K562 (cell line): ENCODE results near the gene NAT9. TPM values are rescaled to one million over a fixed set of nuclear protein-coding genes. Genes with fewer than 3 reads are reported as not detected.

Experiments used
- ATAC-seq: fragments of 200-7000 bp; cut with Tn5 transposase; 3 replicates; pipeline ENCODE4 v1.9.1; 2020; ENCODE audit warnings: moderate library complexity
- BruUV-seq: library from RNA; stranded (reverse); fragments of 400-500 nt; replicated peaks from 2 replicates; lab custom pipeline; 2021; lab: Mats Ljungman, UMichigan
- CTCF ChIA-PET: fragments of 300-600 bp; formaldehyde crosslinking; extraction: SDS; loops from one replicate; lab custom pipeline; 2021; ENCODE audit warnings: low intra/inter-chr PET ratio; lab: Yijun Ruan, JAX
- POLR2A ChIA-PET: fragments of 300-600, 350-650 bp; sonication (Branson Sonifier 250); formaldehyde crosslinking; extraction: SDS; loops from one replicate; lab custom pipeline; 2021; ENCODE audit warnings: antibody characterized with exemption, inconsistent platforms; lab: Yijun Ruan, JAX
- DNase-seq, 4 experiments: peaks; one replicate each; pipeline versions ENCODE4 v3.0.0 to v3.0.0-alpha.2; 2011 to 2018; ENCODE audit warnings: low spot score in 3 of 4, mixed read lengths in 3 of 4; ENCODE audit errors: extremely low read depth in 1 of 4
- FAIRE-seq: peaks from 2 replicates; lab custom pipeline; 2011; peaks lifted over from hg19 to GRCh38; lab: Jason Lieb, UNC
- H2AFZ ChIP-seq: 2 replicates; pipeline ENCODE4 v1.6.0; 2011; ENCODE audit warnings: low read depth, low read length, control low read depth, inconsistent platforms
- H3K27ac ChIP-seq: fragments of 200-600 bp; 3 replicates; pipeline ENCODE4 v1.8.0; 2011; ENCODE audit warnings: low read depth, mild to moderate bottlenecking, control low read depth, inconsistent platforms, low read length, moderate library complexity, mixed read lengths; ENCODE audit errors: extremely low read depth
- H3K27me3 ChIP-seq, 2 experiments: fragments of 300-600 bp in 1 of 2; 2 replicates in 1 of 2; 3 replicates in 1 of 2; pipeline versions ENCODE4 v1.6.0 to v1.8.0; 2011; ENCODE audit warnings: inconsistent platforms in 2 of 2, low read length in 2 of 2, mild to moderate bottlenecking in 1 of 2, mixed read lengths in 1 of 2, moderate library complexity in 1 of 2; ENCODE audit not compliant: control insufficient read depth in 2 of 2, insufficient read depth in 2 of 2
- H3K36me3 ChIP-seq: fragments of 300-600 bp; 3 replicates; pipeline ENCODE4 v1.8.0; 2011; ENCODE audit warnings: mild to moderate bottlenecking, low read length, inconsistent platforms; ENCODE audit not compliant: control insufficient read depth, insufficient read depth
- H3K4me1 ChIP-seq, 2 experiments: fragments of 200-600 bp in 1 of 2; replicated peaks in 1 of 2; 2 replicates in 1 of 2; 3 replicates in 1 of 2; pipeline versions ENCODE4 v1.5.1 to v1.8.0; 2011; ENCODE audit warnings: inconsistent platforms in 2 of 2, low read length in 2 of 2, mild to moderate bottlenecking in 1 of 2, mixed read lengths in 1 of 2, moderate library complexity in 1 of 2; ENCODE audit not compliant: control insufficient read depth in 2 of 2, insufficient read depth in 2 of 2
- H3K4me2 ChIP-seq: 2 replicates; pipeline ENCODE4 v1.6.1; 2011; ENCODE audit warnings: low read length, control low read depth, inconsistent platforms, mixed read lengths; ENCODE audit not compliant: insufficient read depth
- H3K4me3 ChIP-seq: fragments of 200-600 bp; sonication (generic), shearing (Covaris generic); 2 replicates; pipeline ENCODE4 v1.5.1; 2016; ENCODE audit warnings: control low read depth, inconsistent platforms
- H3K79me2 ChIP-seq: fragments of 200-600 bp; 3 replicates; pipeline ENCODE4 v1.8.0; 2011; ENCODE audit warnings: low read length, inconsistent platforms; ENCODE audit not compliant: control insufficient read depth, insufficient read depth
- H3K9ac ChIP-seq, 2 experiments: 2 replicates each; pipeline versions ENCODE4 v1.6.0 to v1.6.1; 2011; ENCODE audit warnings: low read depth in 2 of 2, low read length in 2 of 2, control low read depth in 1 of 2, inconsistent platforms in 1 of 2, mild to moderate bottlenecking in 1 of 2, mixed read lengths in 1 of 2; ENCODE audit not compliant: insufficient read depth in 1 of 2
- H3K9me1 ChIP-seq: one replicate; pipeline ENCODE4 v1.6.0; 2011; ENCODE audit warnings: inconsistent platforms, mild to moderate bottlenecking, low read length, moderate library complexity; ENCODE audit not compliant: control insufficient read depth, insufficient read depth
- H3K9me3 ChIP-seq: replicated peaks from 2 replicates; pipeline ENCODE4 v1.5.1; 2011; ENCODE audit warnings: low read depth, low read length, inconsistent platforms; ENCODE audit not compliant: control insufficient read depth, insufficient read depth
- H4K20me1 ChIP-seq: replicated peaks from 2 replicates; pipeline ENCODE4 v1.6.1; 2011; ENCODE audit warnings: low read length, inconsistent platforms, mixed read lengths; ENCODE audit not compliant: control insufficient read depth, insufficient read depth
- ATF1 ChIP-seq, 2 experiments: fragments of 450-650 bp in 1 of 2; IDR thresholded peaks; 2 replicates each; pipeline ENCODE4 v1.6.1; 2016; ENCODE audit warnings: missing compliant biosample characterization in 1 of 2, missing genetic modification characterization in 1 of 2
- CBFA2T3 ChIP-seq: fragments of 450-650 bp; IDR thresholded peaks from 2 replicates; pipeline ENCODE4 v1.6.1; 2017
- DNMT1 ChIP-seq: fragments of 450-650 bp; IDR thresholded peaks from 2 replicates; pipeline ENCODE4 v1.6.1; 2016; ENCODE audit warnings: antibody characterized with exemption, mild to moderate bottlenecking
- MAFG ChIP-seq: fragments of 450-650 bp; conservative IDR thresholded peaks from 2 replicates; pipeline ENCODE4 v1.6.1; 2016; ENCODE audit warnings: missing genetic modification characterization, missing compliant biosample characterization
- MTA2 ChIP-seq: fragments of 450-650 bp; IDR thresholded peaks from 2 replicates; pipeline ENCODE4 v1.6.1; 2016; ENCODE audit warnings: low read depth
- RBFOX2 ChIP-seq: fragments of 200-400 bp; formaldehyde crosslinking; IDR thresholded peaks from 2 replicates; pipeline ENCODE4 v1.6.1; 2017; ENCODE audit warnings: low read depth, mild to moderate bottlenecking, low read length, moderate library complexity
- RBM39 ChIP-seq: fragments of 200-400 bp; formaldehyde crosslinking; optimal IDR thresholded peaks from 2 replicates; pipeline ENCODE3; 2018; ENCODE audit warnings: low read depth, low read length
- SIX5 ChIP-seq, 2 experiments: IDR thresholded peaks; 2 replicates each; pipeline ENCODE4 v1.6.1; 2011; ENCODE audit warnings: low read length in 2 of 2, borderline replicate concordance in 1 of 2, low read depth in 1 of 2, mild to moderate bottlenecking in 1 of 2, moderate library complexity in 1 of 2; ENCODE audit not compliant: insufficient read depth in 1 of 2
- ZNF282 ChIP-seq: sonication (generic); formaldehyde crosslinking; IDR thresholded peaks from 2 replicates; pipeline ENCODE4 v1.8.1; 2023; ENCODE audit warnings: missing genetic modification reagents
- ZNF696 ChIP-seq: fragments of 250-450 bp; sonication (Bioruptor Pico); conservative IDR thresholded peaks from 2 replicates; pipeline ENCODE4 v1.4.0; 2020; ENCODE audit warnings: mild to moderate bottlenecking, moderate library complexity
- WGBS: fragments of 100-300 bp; shearing (Covaris generic); methylation state at CpG from one replicate; pipeline ENCODE4 v1.1.6; 2016; ENCODE audit warnings: low coverage, mixed read lengths; ENCODE audit not compliant: insufficient coverage; ENCODE audit errors: missing lambda C conversion rate; 5-methylcytosine and 5-hydroxymethylcytosine counted together
- in situ Hi-C: fragments of 300-500 bp; cut with MboI; formaldehyde crosslinking; loops from 4 replicates; pipeline ENCODE4 v1.15.0; 2018; ENCODE audit warnings: inconsistent platforms, mixed read lengths
- intact Hi-C: fragments of 100-400 bp; cut with micrococcal nuclease; formaldehyde crosslinking; loops from 2 replicates; pipeline ENCODE4 v1.14.2; 2022
- polyA plus RNA-seq, 8 experiments: library from polyadenylated mRNA; depleted of rRNA in 4 of 8; stranded (reverse) in 5 of 8; unstranded in 3 of 8; fragments of >200 nt; fragmentation: Nextera tagmentation in 2 of 8; fragmentation: Illumina TruSeq in 1 of 8; extraction: Ambion mirVana in 2 of 8; extraction: Trizol in 1 of 8; gene quantifications; 2 replicates each; pipeline versions ENCODE4 v1.2.1 to v1.2.3, GENCODE V29; 2011 to 2014; ENCODE audit warnings: inconsistent platforms in 1 of 8, missing spikeins in 1 of 8
- total RNA-seq, 7 experiments: library from RNA; depleted of rRNA in 6 of 7; stranded (reverse); fragments of >200 nt in 6 of 7; fragmentation: Illumina TruSeq in 2 of 7; extraction: Trizol in 2 of 7; gene quantifications; 2 replicates each; pipeline versions ENCODE4 v1.2.1 to v1.2.3, GENCODE V29; 2011 to 2021; ENCODE audit warnings: low replicate concordance in 1 of 7
- TF ChIP-seq, protein P1 (sequence below): fragments of 450-650 bp; IDR thresholded peaks from 2 replicates; pipeline ENCODE4 v1.6.1; 2016; ENCODE audit warnings: mild to moderate bottlenecking, moderate library complexity

The NAT9 gene
- total and polyA plus RNA-seq, 9 of the 15 experiments (the other 6 are each of a cell fraction or from before 2014, with no cell fraction given), result 4.2 to 63.6 (median 40.8) TPM

DNA sequence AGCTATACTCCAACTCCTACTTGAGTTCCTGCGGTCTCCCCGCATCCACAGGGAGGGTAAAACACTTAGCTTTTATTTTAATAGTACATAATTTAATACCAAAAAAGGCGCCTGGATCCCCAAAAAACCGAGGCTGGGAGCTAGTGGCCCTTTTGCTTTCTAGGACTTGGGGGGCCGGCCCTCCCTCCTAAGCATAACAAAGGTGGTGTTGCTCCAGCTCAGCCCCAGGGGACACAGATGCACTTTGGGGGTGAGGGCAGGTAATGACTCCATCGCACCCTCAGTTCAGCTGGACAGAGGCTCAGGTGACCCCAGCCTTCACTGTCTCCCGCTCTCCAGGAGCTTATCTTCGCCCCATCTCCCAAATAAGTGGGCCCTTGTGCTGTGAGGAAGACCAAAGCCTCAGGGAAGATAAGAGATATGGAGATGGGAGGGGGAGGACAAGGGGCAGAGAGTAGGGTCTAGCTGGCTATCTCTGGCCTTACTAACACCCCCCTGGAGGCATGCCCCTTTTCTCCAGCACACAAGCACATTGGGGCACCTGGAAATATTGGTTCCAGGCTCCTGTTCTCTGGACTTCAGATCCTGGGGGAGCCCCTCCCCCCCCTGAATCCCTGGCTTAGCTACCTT, 30.5 kb downstream of the NAT9 start:
- no peaks in the 10 kb centered on the region for H3K36me3 ChIP-seq
- H4K20me1 ChIP-seq, result peaks cover 9% of the 10 kb centered on the region; the same call in 1 of the 2 replicates
- no TSS peak for BruUV-seq
- 0 out of 2 replicates have a peak overlapping the region, but pooled peaks have one; percentile 3 for H2AFZ ChIP-seq
- no peak overlapping the region for H3K4me2 ChIP-seq
- H3K9me3 ChIP-seq, result no peaks in the 10 kb centered on the region
- ChIA-PET CTCF (interaction anchor here (0.9 to 3.9 kb wide), 6 partner anchors 9 to 119 kb away, joined by 3 to 41 read pairs (median 10); partner anchors contain the start of gene NAT9), POLR2A (interaction anchor here (0.6 to 2.4 kb wide), 12 partner anchors 9 to 1029 kb away, joined by 3 to 6 read pairs (median 4); partner anchors contain the start of gene FDXR)
- intact Hi-C loops, result loop anchor here (2.0 to 5.0 kb wide), 2 partner anchors 35 to 122 kb away; no protein-coding TSS in a partner anchor
- no peak overlapping the region for H3K27ac ChIP-seq
- peaks cover 3 to 22% of the 10 kb centered on the region in 2 experiments; a peak in 3 of 5 replicates for H3K27me3 ChIP-seq
- FAIRE-seq (no peak), DNase-seq (peak in 1 of 4 experiments; percentile 8), ATAC-seq (no peak)
- H3K79me2 ChIP-seq, result peaks cover 21% of the 10 kb centered on the region
- no peak overlapping the region for H3K4me3 ChIP-seq
- H3K9ac ChIP-seq, result peak overlapping the region in 1 of 2 experiments; percentile 8; a peak in 1 of 4 replicates
- in situ Hi-C loops, result no loop called here
- no peaks in the 10 kb centered on the region for H3K9me1 ChIP-seq
- 72% methylated on average over 5 of the region's 8 CpGs for WGBS
- peaks cover 33 to 58% of the 10 kb centered on the region in 2 experiments for H3K4me1 ChIP-seq
- TF ChIP-seq SIX5 (IDR thresholded peaks at IDR 0.05; ENCODE audit: borderline replicate concordance in 1 of 2, insufficient read depth in 1 of 2, low read depth in 1 of 2, low read length in 2 of 2) (no peak), MTA2 (no peak), DNMT1 (no peak), CBFA2T3 (no peak), MAFG (tag) (no peak), ATF1 (CRISPR knock-in tag; IDR thresholded peaks at IDR 0.05) (no peak), ATF1 (tag; IDR thresholded peaks at IDR 0.05) (no peak), ZNF282 (no peak), RBFOX2 (no peak), ZNF696 (CRISPR knock-in tag) (no peak), RBM39 (no peak)
- TF ChIP-seq, protein P1, sequence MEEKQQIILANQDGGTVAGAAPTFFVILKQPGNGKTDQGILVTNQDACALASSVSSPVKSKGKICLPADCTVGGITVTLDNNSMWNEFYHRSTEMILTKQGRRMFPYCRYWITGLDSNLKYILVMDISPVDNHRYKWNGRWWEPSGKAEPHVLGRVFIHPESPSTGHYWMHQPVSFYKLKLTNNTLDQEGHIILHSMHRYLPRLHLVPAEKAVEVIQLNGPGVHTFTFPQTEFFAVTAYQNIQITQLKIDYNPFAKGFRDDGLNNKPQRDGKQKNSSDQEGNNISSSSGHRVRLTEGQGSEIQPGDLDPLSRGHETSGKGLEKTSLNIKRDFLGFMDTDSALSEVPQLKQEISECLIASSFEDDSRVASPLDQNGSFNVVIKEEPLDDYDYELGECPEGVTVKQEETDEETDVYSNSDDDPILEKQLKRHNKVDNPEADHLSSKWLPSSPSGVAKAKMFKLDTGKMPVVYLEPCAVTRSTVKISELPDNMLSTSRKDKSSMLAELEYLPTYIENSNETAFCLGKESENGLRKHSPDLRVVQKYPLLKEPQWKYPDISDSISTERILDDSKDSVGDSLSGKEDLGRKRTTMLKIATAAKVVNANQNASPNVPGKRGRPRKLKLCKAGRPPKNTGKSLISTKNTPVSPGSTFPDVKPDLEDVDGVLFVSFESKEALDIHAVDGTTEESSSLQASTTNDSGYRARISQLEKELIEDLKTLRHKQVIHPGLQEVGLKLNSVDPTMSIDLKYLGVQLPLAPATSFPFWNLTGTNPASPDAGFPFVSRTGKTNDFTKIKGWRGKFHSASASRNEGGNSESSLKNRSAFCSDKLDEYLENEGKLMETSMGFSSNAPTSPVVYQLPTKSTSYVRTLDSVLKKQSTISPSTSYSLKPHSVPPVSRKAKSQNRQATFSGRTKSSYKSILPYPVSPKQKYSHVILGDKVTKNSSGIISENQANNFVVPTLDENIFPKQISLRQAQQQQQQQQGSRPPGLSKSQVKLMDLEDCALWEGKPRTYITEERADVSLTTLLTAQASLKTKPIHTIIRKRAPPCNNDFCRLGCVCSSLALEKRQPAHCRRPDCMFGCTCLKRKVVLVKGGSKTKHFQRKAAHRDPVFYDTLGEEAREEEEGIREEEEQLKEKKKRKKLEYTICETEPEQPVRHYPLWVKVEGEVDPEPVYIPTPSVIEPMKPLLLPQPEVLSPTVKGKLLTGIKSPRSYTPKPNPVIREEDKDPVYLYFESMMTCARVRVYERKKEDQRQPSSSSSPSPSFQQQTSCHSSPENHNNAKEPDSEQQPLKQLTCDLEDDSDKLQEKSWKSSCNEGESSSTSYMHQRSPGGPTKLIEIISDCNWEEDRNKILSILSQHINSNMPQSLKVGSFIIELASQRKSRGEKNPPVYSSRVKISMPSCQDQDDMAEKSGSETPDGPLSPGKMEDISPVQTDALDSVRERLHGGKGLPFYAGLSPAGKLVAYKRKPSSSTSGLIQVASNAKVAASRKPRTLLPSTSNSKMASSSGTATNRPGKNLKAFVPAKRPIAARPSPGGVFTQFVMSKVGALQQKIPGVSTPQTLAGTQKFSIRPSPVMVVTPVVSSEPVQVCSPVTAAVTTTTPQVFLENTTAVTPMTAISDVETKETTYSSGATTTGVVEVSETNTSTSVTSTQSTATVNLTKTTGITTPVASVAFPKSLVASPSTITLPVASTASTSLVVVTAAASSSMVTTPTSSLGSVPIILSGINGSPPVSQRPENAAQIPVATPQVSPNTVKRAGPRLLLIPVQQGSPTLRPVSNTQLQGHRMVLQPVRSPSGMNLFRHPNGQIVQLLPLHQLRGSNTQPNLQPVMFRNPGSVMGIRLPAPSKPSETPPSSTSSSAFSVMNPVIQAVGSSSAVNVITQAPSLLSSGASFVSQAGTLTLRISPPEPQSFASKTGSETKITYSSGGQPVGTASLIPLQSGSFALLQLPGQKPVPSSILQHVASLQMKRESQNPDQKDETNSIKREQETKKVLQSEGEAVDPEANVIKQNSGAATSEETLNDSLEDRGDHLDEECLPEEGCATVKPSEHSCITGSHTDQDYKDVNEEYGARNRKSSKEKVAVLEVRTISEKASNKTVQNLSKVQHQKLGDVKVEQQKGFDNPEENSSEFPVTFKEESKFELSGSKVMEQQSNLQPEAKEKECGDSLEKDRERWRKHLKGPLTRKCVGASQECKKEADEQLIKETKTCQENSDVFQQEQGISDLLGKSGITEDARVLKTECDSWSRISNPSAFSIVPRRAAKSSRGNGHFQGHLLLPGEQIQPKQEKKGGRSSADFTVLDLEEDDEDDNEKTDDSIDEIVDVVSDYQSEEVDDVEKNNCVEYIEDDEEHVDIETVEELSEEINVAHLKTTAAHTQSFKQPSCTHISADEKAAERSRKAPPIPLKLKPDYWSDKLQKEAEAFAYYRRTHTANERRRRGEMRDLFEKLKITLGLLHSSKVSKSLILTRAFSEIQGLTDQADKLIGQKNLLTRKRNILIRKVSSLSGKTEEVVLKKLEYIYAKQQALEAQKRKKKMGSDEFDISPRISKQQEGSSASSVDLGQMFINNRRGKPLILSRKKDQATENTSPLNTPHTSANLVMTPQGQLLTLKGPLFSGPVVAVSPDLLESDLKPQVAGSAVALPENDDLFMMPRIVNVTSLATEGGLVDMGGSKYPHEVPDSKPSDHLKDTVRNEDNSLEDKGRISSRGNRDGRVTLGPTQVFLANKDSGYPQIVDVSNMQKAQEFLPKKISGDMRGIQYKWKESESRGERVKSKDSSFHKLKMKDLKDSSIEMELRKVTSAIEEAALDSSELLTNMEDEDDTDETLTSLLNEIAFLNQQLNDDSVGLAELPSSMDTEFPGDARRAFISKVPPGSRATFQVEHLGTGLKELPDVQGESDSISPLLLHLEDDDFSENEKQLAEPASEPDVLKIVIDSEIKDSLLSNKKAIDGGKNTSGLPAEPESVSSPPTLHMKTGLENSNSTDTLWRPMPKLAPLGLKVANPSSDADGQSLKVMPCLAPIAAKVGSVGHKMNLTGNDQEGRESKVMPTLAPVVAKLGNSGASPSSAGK, result no peak
